Smooth muscle cell of the coronary artery (primary cell): Measurements from ENCODE around the gene CASKIN2. TPM values are rescaled to one million over a fixed set of nuclear protein-coding genes. Genes with fewer than 3 reads are reported as not detected.

Experiments used
- total RNA-seq: library from RNA; depleted of rRNA; stranded (reverse); fragments of >200 nt; gene quantifications from 2 replicates; pipeline ENCODE4 v1.2.3, GENCODE V29; 2014; ENCODE audit warnings: low replicate concordance

Gene CASKIN2
- total RNA-seq: 4.4 and 5.9 TPM in 2 replicates

GRCh38 chr17:75515496-75516254 lies at the start of gene CASKIN2:
TSS of gene CASKIN2 (minus strand) at chr17:75515537. CDS start at chr17:75513804, 1,733 bp downstream.

GRCh38 chr17:75524970-75525805 lies 9.9 kb upstream of the CASKIN2 start, which contains the start of gene LLGL2:
TSS of gene LLGL2 (plus strand) at chr17:75525697. CDS start at chr17:75543427, 17,730 bp downstream.

GRCh38 chr17:75516255-75516618 lies 900 bp upstream of the CASKIN2 start, which contains the start of gene TSEN54:
TSS of gene TSEN54 (plus strand) at chr17:75516528. CDS start at chr17:75516561, 33 bp downstream.

GRCh38 chr17:75456417-75457046 lies 58.8 kb downstream of the CASKIN2 start, which contains the start of gene TMEM94:
TSS of gene TMEM94 (plus strand) at chr17:75456635. CDS start at chr17:75471906, 15,271 bp downstream.

Other genes with a start within 250 kb of the CASKIN2 start
- 7.1 and 10.4 TPM in 2 replicates for gene MIF4GD, start 244.3 kb downstream of the CASKIN2 start, total RNA-seq
- 4.9 and 5.4 TPM in 2 replicates for gene SLC25A19, start 226.1 kb downstream of the CASKIN2 start, total RNA-seq
- gene GRB2, start 109.9 kb downstream of the CASKIN2 start, total RNA-seq: 30.5 and 66.1 TPM in 2 replicates
- gene TMEM94, start 58.9 kb downstream of the CASKIN2 start, total RNA-seq: 16.3 and 22.5 TPM in 2 replicates
- gene TSEN54, start 991 bp upstream of the CASKIN2 start, total RNA-seq: 8.3 and 10.0 TPM in 2 replicates
- gene LLGL2, start 10.2 kb upstream of the CASKIN2 start, total RNA-seq: 0.59 and 0.75 TPM in 2 replicates
- gene MYO15B, start 72.3 kb upstream of the CASKIN2 start, total RNA-seq: 1.6 and 4.0 TPM in 2 replicates
- not detected in 2 replicates for gene SMIM5, start 117.9 kb upstream of the CASKIN2 start, total RNA-seq
- 10.9 and 18.5 TPM in 2 replicates for gene RECQL5, start 151.6 kb upstream of the CASKIN2 start, total RNA-seq
- gene SAP30BP, start 151.8 kb upstream of the CASKIN2 start, total RNA-seq: 50.4 and 52.5 TPM in 2 replicates
- gene ITGB4, start 205.9 kb upstream of the CASKIN2 start, total RNA-seq: 0.23 TPM in 2 replicates
- 47.5 and 59.7 TPM in 2 replicates for gene GALK1, start 249.7 kb upstream of the CASKIN2 start, total RNA-seq